Mucosa of gallbladder (tissue), 1 donor: ENCODE results near the gene ETNK2. TPM values are rescaled to one million over a fixed set of nuclear protein-coding genes. Genes with fewer than 3 reads are reported as not detected.
"Not testable (repeated sequence)": the region's sequence is repeated elsewhere in the genome, so short reads cannot be mapped to it uniquely, and the experiment has no call there.

Experiments used
- DNase-seq: peaks from one replicate; pipeline ENCODE4 v3.0.0-alpha.2; 2020; ENCODE audit warnings: low spot score
- total RNA-seq: library from RNA; stranded (reverse); gene quantifications from one replicate; pipeline ENCODE4 v1.2.1, GENCODE V29; 2021
- donor health status: DM: no; HTN: no; CAD: no.

ETNK2 gene
- total RNA-seq, 1 donor from 2014 or later: 5.3 TPM

DNA sequence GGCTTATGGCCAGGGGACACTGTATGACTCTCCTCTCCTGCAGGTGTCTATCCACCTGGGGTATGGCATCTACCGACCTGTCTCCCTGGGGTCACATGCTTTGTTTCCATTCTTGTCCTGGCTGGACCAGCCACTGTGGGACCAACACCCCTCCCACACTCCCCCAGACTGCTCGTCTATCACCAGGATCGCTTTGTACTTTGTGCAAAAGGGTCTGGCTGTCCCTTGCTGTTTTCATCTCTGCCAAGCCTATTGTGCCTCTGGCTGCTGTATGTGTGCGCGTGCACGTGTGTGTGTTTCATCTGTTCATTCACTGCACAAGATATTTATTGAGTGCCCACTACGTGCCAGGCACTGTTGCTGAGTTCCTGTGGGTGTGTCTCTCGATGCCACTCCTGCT, 25.5 kb downstream of the ETNK2 start:
- no peak for DNase-seq

DNA sequence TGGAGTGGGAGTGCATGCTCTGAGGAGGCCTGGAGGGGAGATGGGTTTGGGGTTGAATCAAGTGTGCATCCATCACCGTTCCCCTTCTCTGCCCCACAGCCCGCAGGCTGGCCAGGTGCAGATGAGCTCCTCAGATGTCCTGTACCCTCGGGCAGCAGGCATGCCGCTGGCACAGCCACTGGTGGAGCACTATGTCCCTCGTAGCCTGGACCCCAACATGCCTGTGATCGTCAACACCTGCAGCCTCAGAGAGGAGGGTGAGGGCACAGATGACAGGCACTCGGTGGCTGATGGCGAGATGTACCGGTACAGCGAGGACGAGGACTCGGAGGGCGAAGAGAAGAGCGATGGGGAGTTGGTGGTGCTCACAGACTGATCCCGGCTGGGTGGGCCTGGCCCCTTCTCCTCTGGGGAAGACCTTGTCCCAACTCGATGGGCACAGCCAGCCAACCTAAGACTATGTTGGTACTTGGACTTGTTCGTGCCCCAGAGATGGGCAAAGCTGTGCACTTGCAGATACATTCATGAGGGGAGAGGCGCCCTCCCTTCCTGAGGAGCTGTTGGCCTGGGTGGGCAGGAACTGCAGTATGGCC, 26.0 kb downstream of the ETNK2 start:
- no peak for DNase-seq

DNA sequence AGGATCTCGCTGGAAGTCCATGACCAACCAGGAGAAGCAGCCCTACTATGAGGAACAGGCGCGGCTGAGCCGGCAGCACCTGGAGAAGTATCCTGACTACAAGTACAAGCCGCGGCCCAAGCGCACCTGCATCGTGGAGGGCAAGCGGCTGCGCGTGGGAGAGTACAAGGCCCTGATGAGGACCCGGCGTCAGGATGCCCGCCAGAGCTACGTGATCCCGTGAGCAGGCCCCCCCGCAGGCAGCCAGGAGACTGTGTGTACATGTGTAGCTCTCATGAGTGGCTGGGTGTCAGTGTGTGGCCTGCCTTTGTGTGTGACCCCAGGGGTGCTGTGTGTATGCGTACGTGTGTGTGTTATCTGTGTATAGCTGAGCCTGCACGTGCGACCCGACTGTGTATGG, 27.2 kb downstream of the ETNK2 start:
- no peak for DNase-seq

DNA sequence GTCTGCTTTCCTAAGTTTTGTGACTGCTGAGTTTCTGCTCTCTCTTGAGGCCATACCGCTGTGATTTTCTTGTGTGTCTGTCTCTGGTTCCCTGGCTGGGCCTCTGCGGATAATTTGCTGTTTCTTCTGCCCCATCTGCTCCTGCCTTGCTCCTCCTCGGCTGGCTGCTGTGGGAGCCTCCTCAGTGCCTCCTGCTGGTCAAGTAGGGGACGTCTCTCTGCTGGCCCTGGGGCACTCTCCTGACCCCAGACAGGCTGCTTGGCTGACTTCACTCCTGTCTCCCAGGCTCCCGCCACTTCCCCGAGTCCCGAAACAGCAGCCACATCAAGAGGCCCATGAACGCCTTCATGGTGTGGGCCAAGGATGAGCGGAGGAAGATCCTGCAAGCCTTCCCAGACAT, 28.5 kb downstream of the ETNK2 start:
- no peak for DNase-seq

- no peak for DNase-seq
Observed at GRCh38 chr1:204121840-204122555, 29.8 kb downstream of the ETNK2 start.

DNA sequence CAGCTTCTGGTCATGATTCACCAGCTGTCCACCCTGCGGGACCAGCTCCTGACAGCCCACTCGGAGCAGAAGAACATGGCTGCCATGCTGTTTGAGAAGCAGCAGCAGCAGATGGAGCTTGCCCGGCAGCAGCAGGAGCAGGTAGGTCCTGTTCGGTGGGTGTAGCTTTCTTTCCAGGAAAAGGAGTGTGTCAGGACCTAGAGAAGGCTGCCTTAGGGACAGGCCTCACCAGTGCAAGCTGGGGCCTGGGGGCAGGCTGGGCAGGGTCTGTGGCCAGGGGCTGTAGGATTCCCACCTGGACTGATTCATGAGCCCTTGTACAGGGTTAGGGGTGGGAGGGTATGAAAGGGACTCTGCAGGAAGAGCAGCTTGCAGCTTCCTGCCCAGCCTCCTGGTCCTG, 35.3 kb downstream of the ETNK2 start:
- no peak for DNase-seq

DNA sequence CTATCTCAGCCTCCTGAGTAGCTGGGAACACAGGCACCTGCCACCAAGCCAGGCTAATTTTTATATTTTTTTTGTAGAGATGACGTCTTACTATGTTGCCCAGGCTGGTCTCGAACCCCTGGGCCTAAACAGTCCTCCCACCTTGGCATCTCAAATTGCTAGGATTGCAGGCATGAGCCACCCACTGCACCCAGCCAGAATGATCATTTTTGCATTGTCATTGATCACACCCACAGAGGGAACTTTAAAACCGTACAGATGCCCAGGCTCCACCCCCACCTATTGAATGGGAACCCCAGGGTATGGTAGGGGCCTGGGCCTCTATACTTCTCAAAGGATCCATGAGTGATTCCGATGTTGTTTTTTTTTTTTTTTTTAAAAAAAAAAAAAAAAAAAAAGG, 36.7 kb downstream of the ETNK2 start:
- DNase-seq: no peak

DNA sequence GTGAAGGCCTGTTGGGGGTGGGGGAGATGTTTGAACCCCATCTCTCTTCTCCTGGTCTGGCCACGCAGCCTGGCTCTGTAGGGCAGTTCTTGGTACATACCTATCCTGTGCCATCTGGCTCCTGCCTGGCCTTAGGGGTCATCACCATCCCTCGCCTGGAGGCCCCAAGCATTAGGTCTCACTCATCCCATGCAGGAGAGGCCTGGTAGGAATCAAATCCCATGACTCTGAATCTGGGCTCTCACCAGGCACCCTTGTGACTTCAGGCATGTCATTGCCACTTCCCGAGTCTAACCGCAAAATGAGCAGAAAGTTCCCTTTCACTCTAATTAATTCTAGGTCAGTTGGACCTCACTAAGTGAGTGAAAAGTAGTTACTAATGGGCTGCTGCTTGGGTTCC, 37.2 kb downstream of the ETNK2 start:
- no peak for DNase-seq

GRCh38 chr1:204113896-204114295, 37.9 kb downstream of the ETNK2 start:
- no peak for DNase-seq

GRCh38 chr1:204112876-204113730, 38.7 kb downstream of the ETNK2 start:
- no peak for DNase-seq

DNA sequence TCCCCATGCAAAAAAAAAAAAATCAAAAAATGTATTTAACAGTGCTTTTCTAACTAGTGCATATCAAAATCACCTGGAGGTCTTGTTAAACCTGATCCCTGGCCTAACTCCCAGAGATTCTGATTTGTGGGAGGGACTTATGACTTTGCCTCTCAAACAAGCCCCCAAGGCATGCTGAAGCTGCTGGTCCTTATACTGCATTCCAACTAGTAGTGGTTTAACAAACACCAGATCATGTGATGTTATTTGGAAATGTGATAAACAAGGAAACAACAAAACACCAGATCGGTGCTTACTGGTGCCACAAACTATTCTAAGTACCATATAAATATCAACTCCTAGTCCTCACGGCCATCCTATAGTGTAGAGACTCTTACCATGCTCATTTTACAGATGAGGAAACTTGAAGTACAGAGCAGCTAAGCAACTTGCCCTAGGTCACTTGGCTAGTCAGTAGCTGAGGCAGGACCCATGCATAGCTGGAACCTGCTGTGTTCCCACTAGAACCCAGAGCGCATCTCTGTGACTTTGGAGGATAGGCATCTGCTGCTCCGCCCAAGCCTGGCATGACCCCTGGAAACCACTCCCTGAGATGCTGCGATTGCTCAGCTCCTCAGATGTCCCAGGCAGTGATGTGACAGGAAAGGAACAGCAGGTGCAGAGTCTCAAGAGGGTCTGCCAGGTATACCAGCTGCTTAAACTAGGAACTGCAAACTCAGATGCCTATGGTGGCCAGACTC, 40.8 kb downstream of the ETNK2 start:
- DNase-seq: no peak

GRCh38 chr1:204108312-204109141, 43.3 kb downstream of the ETNK2 start:
- DNase-seq: no peak

GRCh38 chr1:204107892-204108291, 44.0 kb downstream of the ETNK2 start:
- no peak for DNase-seq

GRCh38 chr1:204106825-204107224, 45.0 kb downstream of the ETNK2 start:
- no peak for DNase-seq

DNA sequence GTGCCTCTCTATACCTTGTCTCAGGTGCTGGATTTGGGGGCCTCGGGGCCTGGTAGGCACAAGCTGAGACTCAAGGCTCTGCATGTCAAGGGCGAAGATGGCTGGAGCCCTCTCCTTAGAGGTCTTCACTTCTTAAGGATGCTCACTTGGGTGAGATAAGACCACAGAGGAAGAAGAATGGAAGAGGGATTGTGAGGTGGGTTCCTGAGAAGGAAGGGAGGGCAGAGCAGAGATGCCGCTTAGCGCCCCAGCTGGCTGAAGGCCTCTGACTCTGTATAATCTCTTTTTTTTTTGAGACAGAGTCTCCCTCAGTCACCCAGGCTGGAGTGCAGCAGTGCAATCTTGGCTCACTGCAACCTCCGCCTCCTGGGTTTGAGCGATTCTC, 46.7 kb downstream of the ETNK2 start:
- DNase-seq: no peak

GRCh38 chr1:204104331-204105130, 47.3 kb downstream of the ETNK2 start:
- DNase-seq: peak; percentile 55

DNA sequence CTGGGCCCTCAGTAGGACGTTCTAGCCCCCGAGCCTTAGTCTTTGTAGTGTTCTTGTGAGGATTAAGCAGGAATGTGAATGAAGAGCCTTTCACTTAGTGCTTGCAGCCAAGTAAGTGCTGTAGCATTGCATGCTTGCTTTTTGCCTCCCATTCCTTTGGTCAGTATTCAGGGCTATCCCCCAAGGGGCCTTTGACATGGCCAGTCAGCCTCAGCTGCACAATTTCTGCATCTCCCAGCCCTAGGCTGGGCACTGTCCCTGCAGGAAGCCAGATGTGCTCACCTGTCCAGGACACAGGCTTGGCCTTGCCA, 48.5 kb downstream of the ETNK2 start:
- DNase-seq: no peak

- no peak for DNase-seq
Observed at GRCh38 chr1:204102739-204103430, 49.0 kb downstream of the ETNK2 start.

DNA sequence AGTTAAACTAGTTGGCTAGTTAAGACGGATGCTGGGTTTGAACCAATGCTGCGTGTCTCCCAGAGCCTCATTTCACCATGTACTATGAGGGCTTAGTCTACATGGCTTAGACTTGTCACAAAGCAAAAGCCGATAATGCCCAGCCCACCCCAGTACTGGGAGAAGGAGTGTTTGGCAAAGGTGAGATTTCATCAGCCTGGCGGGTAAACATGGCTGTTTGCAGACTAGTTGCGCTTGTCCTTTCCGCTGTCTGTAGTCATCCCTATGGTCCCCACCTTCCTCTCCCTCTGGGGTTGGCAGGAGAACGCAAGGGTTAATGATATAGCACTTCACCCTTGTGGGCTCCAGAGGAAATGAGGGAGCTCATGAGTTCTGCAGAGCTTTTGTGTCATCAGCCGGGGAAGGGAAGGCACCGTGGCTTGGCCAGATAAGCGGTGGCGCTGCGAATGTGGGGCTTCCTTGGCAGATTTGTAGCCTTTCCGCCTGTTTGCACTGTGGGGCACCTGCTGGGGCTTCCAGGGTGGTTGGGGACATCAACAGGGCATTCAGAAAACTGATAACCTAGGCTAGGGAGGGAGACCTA, 49.7 kb downstream of the ETNK2 start:
- DNase-seq: no peak

GRCh38 chr1:204099754-204100153, 52.1 kb downstream of the ETNK2 start:
- not testable (repeated sequence) for DNase-seq
